SK-N-SH (cell line): ENCODE data around the gene UBE2G1.

Source experiments
- FOSL2 ChIP-seq: IDR thresholded peaks from 2 replicates; pipeline ENCODE4 v1.4.0; 2012; ENCODE audit warnings: low read depth, mild to moderate bottlenecking, moderate library complexity, borderline replicate concordance
- POLR2AphosphoS5 ChIP-seq: IDR thresholded peaks from 2 replicates; pipeline ENCODE4 v1.6.1; 2012; ENCODE audit warnings: low read depth, low read length

DNA sequence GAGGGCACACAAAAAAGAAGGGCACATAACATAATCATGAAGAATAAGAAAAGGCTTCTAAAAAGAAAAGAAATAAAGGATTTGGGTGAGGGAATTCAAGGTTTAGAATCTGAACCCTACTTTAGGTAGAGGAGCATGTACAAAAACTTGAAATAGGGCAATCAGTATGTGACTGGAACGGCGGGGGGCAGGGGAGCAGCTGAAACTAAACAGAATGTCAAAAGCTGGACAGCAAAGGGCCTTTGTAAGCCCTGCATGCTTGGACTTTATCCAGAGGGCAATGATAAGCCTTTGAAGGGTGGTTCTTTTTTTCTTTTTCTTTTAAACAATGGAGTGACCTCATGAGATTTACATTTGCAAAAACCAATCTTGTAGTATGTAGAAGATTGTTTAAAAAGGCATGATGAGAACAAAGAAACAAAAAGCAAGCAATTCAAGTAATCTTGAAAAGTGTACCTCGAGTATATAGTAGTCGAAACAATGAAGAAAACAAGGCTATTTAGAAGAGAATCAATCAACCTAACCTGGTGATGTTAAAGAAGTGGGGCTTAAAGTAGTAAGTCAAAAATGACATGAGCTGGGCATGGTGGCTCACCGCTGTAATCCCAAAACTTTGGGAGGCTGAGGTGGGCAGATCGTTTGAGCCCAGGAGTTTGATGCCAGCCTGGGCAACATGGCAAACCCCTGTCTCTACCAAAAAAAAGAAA is 56.0 kb downstream of the UBE2G1 start:
- TF ChIP-seq POLR2AphosphoS5, result no peak
- no peak for TF ChIP-seq FOSL2
